PFSK-1 (cell line): ENCODE data around the gene RPN1.

ENCODE experiments used
- FOXP2 ChIP-seq: optimal IDR thresholded peaks from 2 replicates; pipeline ENCODE3; 2011; ENCODE audit warnings: borderline replicate concordance, control low read depth, inconsistent platforms; ENCODE audit not compliant: insufficient read depth; ENCODE audit errors: extremely low read length, extremely low read depth
- POLR2AphosphoS5 ChIP-seq: IDR thresholded peaks from 2 replicates; pipeline ENCODE4 v1.6.1; 2012; ENCODE audit warnings: low read depth, mild to moderate bottlenecking, control low read depth, low read length, moderate library complexity
- SIN3A ChIP-seq: IDR thresholded peaks from 2 replicates; pipeline ENCODE4 v1.6.1; 2012; ENCODE audit warnings: mild to moderate bottlenecking, low read length, moderate library complexity, borderline replicate concordance; ENCODE audit not compliant: insufficient read depth
- TAF1 ChIP-seq: IDR thresholded peaks from 2 replicates; pipeline ENCODE4 v1.6.1; 2012; ENCODE audit warnings: low read length, control low read depth, borderline replicate concordance; ENCODE audit not compliant: insufficient read depth
- TF ChIP-seq, protein P1 (sequence below), 2 experiments: IDR thresholded peaks; 2 replicates each; pipeline versions ENCODE4 v1.6.1 to v1.8.0; 2011 to 2012; ENCODE audit warnings: low read depth in 2 of 2, low read length in 2 of 2, control low read depth in 1 of 2, inconsistent platforms in 1 of 2, mild to moderate bottlenecking in 1 of 2, moderate library complexity in 1 of 2; ENCODE audit not compliant: insufficient read depth in 1 of 2

Gene RPN1

DNA sequence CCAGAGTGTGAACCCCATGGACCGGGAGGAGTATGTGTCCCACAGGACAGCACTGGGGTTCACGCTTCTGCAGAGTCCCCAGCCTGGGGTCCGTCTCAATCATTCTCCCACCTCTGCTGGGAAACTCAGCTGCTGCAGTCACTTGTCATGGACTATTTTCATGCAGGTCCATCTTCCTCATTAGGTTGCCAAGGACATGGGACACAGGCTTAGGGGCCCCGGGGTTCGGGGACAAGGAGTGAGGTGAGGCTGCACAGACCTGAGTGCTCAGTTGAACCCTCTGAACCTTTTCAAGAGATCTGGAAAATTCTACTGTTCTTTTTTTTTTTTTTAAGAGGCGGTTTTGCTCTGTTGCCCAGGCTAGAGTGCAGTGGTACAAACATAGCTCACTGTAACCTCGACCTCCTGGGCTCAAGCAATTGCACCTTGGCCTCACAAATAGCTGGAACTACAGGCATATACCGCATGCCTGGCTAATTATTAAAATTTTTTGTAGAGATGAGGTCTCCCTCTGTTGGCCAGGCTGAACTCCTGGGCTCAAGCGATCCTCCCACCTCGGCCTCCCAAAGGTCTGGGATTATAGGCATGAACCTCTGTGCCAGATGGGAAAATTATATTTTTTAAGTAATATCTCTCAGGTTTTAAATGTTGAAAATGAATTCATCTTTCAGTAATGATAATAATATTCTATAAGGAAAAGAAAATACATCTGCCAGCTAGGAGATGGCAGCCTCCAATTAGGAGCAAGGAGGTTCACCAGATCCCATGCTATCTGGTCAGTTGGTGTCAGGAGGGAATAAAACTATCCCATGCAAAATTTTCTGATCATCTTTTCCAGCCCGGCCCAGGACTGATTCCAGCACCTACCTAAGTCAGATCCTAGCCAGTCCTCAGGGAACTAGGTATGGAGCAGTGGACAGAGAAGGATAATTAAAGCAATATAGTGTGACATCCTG is 45.2 kb downstream of the RPN1 start:
- TF ChIP-seq POLR2AphosphoS5, result no peak
- no peak for TF ChIP-seq FOXP2
- TF ChIP-seq SIN3A, result no peak

DNA sequence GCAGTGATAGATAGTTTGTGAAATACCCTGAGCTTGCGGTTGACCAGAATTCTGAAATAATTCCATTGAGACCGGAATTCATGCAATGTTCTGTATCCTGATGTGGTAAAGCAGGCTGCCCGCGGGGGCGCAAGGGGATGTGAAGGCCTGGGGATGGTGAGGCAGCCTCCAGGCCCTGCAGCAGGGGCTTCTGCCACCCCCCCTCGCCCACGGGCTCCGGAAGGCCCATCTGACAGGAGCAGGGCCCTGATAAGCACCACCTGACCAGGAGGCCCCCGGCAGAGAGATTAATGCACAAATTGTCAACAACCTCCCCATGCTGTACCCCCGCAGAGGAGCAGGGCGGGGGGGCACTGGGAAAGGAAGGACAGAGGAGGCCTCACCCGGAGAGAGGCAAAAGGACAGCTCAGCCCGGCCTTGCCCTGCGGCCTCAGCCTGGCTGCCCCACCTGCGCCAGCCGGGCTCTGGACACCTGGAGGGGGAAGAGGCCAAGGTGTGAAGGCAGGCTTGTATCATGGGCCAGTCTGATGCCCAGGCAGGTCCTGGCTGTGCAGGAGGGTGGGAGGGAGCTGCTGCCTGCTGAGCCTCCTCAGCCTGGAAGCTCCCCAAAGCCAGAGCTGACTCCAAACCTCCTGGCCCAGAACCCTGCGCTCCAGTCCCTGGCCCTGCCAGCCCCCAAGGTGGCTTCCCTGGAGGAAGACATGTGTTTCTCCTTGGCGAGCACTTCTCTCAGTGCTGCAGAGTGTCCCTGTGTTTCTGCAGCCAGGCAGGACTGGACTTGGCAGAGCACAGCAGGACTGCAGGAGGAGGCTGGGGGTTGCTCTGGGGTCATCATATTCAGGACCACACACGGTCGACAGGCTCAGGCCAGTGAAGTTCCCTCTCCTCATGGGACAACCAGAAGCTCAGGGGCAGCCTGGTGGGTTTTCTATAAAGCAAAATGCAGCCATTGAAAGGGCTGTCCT is 46.5 kb downstream of the RPN1 start:
- TF ChIP-seq FOXP2 (no peak), POLR2AphosphoS5 (no peak), TAF1 (no peak)
- TF ChIP-seq, protein P1, sequence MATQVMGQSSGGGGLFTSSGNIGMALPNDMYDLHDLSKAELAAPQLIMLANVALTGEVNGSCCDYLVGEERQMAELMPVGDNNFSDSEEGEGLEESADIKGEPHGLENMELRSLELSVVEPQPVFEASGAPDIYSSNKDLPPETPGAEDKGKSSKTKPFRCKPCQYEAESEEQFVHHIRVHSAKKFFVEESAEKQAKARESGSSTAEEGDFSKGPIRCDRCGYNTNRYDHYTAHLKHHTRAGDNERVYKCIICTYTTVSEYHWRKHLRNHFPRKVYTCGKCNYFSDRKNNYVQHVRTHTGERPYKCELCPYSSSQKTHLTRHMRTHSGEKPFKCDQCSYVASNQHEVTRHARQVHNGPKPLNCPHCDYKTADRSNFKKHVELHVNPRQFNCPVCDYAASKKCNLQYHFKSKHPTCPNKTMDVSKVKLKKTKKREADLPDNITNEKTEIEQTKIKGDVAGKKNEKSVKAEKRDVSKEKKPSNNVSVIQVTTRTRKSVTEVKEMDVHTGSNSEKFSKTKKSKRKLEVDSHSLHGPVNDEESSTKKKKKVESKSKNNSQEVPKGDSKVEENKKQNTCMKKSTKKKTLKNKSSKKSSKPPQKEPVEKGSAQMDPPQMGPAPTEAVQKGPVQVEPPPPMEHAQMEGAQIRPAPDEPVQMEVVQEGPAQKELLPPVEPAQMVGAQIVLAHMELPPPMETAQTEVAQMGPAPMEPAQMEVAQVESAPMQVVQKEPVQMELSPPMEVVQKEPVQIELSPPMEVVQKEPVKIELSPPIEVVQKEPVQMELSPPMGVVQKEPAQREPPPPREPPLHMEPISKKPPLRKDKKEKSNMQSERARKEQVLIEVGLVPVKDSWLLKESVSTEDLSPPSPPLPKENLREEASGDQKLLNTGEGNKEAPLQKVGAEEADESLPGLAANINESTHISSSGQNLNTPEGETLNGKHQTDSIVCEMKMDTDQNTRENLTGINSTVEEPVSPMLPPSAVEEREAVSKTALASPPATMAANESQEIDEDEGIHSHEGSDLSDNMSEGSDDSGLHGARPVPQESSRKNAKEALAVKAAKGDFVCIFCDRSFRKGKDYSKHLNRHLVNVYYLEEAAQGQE (IDR thresholded peaks at IDR 0.05; ENCODE audit: insufficient read depth in 1 of 2, low read depth in 2 of 2, low read length in 2 of 2), result no peak

DNA sequence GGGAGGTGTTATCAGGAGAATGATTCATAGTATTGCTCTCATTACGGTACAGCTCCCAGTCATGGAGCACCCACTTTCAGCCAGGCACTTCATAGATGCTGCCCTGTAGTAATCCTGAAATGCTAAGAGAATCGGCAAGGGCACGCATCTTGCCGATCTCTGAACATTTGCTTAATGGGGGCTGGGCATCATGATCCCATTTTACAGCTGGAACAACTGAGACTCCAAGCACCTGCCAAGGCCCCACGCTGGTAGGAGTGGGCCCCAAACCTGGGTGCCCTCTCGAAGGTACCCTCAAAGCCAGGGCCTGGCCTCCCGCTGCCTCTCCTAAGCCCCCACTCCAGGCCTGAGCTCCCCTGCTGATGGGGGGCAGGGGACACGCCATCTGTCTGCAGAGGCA is 47.3 kb downstream of the RPN1 start:
- TF ChIP-seq, protein P1 (IDR thresholded peaks at IDR 0.05; ENCODE audit: insufficient read depth in 1 of 2, low read depth in 2 of 2, low read length in 2 of 2), result no peak
- TF ChIP-seq FOXP2, result no peak
- TF ChIP-seq TAF1, result no peak
- TF ChIP-seq POLR2AphosphoS5, result no peak
- TF ChIP-seq SIN3A, result no peak

DNA sequence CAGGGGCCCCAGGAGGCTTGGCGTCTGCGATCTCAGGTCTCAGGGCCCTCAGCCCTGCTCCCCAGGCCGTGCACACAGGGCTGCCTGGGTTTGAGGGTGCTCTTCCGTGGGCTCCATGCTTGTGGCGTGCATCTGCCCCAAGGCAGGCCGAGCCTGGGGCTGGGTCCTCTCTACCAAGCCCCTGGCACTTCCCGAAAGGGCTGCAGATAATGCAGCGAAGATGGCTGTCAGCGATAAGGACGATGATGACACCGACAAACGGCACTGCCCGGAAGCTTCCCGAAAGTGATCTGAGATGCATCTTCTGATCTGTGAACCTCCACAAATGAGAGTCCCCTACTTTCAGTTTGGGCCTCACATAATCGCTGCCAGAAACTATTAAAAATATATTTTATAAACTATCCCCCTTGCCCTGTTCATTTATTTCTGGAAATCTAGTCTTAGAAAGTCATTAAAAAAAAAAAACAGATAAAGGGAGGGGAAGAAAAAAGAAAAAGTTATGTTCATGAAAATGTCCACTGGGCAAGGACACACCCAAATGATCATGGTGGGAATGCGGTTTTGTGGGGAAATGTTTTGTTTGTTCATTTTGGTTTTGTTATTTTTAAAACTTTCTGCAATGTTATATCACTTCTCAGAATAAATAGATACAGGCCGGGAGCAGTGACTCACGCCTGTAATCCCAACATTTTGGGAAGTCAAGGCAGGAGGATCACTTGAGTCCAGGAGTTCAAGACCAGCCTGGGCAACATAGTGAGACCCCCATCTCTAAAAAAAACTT is 51.5 kb downstream of the RPN1 start:
- TF ChIP-seq POLR2AphosphoS5 (no peak), SIN3A (no peak), FOXP2 (no peak)
- TF ChIP-seq, protein P1 (IDR thresholded peaks at IDR 0.05; ENCODE audit: insufficient read depth in 1 of 2, low read depth in 2 of 2, low read length in 2 of 2), result no peak

DNA sequence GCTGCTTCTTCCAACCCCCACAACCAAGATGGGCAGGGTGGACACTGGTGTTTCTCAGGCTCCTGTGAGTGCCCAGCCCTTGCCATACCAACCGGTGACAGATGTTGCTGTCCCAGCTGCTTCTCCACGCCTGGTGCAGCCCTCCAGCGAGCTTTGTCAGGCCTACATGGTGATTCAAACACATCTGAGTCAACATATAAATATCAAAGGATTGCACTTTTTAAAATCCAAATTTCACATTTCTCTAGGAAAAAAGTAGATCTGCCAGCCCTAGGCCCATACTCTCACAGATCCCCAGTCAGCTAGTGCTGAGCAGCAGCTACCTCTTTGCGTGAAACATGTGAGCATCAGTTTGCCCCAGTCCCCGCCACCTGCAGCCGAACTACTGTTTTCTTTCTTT is 52.7 kb downstream of the RPN1 start:
- TF ChIP-seq POLR2AphosphoS5, result no peak
- no peak for TF ChIP-seq FOXP2
- TF ChIP-seq, protein P1 (IDR thresholded peaks at IDR 0.05; ENCODE audit: insufficient read depth in 1 of 2, low read depth in 2 of 2, low read length in 2 of 2), result no peak
- TF ChIP-seq SIN3A, result no peak
- no peak for TF ChIP-seq TAF1
